Esophagus muscularis mucosa (tissue), 4 donors: ENCODE data around the gene UBE2G1.

Source experiments
- CTCF ChIP-seq, 3 experiments: fragments of 200-600 bp in 2 of 3; fragments of 450-650 bp in 1 of 3; sonication (generic) in 2 of 3; IDR thresholded peaks; one replicate each; pipeline ENCODE4 v1.5.1; 2017 to 2019; ENCODE audit warnings: antibody characterized with exemption in 3 of 3, mild to moderate bottlenecking in 2 of 3, moderate library complexity in 1 of 3
- EP300 ChIP-seq: sonication (generic); formaldehyde crosslinking; IDR thresholded peaks from one replicate; pipeline ENCODE4 v1.6.1; 2017; ENCODE audit warnings: antibody characterized with exemption
- POLR2A ChIP-seq: fragments of 450-650 bp; IDR thresholded peaks from one replicate; pipeline ENCODE4 v1.6.1; 2017; ENCODE audit warnings: antibody characterized with exemption, moderate library complexity, mild to moderate bottlenecking, low read depth
- POLR2AphosphoS5 ChIP-seq, 2 donors: sonication (generic); formaldehyde crosslinking; IDR thresholded peaks; one replicate each; pipeline ENCODE4 v1.6.1; 2017; ENCODE audit warnings: antibody characterized with exemption in 2 of 2

GRCh38 chr17:4333041-4333440, 33.4 kb downstream of the UBE2G1 start:
- no peak for TF ChIP-seq CTCF (IDR thresholded peaks at IDR 0.05)
- no peak for TF ChIP-seq EP300
- no peak for TF ChIP-seq POLR2AphosphoS5 (IDR thresholded peaks at IDR 0.05)
- no peak for TF ChIP-seq POLR2A
